ENCODE results near the gene UFM1.

GRCh38 chr13:38369058-38369457 is 19.4 kb downstream of the UFM1 start:
- TF ChIP-seq POLR2A (IDR thresholded peaks at IDR 0.05) (no peak), CTCF (IDR thresholded peaks at IDR 0.05) (no peak)

Measured in adrenal gland (tissue), 5 donors.